HG02981 (cell line): ENCODE results near the gene XIRP2.

Experiments
- ATAC-seq: cut with Tn5 transposase; IDR thresholded peaks from one replicate; pipeline ENCODE4 v1.9.1; 2021; ENCODE audit warnings: mild to moderate bottlenecking, moderate library complexity; ENCODE audit not compliant: unreplicated experiment

XIRP2 gene, protein sequence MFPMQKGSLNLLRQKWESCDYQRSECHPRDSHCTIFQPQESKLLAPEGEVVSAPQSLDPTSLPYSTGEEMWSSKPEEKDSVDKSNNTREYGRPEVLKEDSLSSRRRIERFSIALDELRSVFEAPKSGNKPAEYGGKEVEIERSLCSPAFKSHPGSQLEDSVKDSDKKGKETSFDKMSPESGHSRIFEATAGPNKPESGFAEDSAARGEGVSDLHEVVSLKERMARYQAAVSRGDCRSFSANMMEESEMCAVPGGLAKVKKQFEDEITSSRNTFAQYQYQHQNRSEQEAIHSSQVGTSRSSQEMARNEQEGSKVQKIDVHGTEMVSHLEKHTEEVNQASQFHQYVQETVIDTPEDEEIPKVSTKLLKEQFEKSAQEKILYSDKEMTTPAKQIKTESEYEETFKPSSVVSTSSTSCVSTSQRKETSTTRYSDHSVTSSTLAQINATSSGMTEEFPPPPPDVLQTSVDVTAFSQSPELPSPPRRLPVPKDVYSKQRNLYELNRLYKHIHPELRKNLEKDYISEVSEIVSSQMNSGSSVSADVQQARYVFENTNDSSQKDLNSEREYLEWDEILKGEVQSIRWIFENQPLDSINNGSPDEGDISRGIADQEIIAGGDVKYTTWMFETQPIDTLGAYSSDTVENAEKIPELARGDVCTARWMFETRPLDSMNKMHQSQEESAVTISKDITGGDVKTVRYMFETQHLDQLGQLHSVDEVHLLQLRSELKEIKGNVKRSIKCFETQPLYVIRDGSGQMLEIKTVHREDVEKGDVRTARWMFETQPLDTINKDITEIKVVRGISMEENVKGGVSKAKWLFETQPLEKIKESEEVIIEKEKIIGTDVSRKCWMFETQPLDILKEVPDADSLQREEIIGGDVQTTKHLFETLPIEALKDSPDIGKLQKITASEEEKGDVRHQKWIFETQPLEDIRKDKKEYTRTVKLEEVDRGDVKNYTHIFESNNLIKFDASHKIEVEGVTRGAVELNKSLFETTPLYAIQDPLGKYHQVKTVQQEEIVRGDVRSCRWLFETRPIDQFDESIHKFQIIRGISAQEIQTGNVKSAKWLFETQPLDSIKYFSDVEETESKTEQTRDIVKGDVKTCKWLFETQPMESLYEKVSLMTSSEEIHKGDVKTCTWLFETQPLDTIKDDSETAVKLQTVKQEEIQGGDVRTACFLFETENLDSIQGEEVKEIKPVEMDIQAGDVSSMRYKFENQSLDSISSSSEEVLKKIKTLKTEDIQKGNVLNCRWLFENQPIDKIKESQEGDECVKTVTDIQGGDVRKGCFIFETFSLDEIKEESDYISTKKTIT (N-terminal part only)

DNA sequence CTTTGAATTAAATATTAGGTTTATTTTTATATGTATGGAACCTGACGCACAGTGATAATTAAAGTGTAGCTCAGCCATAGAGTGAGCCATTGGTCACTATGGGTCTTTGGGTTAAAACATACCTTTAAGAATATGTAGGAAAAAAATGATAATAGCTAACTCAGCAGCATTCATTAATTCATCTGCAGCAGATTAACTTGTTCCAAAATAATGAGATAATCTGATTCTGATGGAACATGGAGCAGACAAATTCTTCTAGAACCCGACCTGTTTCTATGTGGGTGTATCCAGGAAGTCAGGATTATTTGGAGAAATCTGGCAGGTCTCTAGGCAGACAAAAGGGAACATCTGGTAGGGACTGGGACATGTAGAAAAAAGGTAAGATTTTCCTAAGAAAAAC, at the start of gene XIRP2:
XIRP2 (plus strand) TSS at position 301 of the 400 bp plus-strand sequence. CDS start 15,003 bp downstream, outside the sequence.
- no peak for ATAC-seq

DNA sequence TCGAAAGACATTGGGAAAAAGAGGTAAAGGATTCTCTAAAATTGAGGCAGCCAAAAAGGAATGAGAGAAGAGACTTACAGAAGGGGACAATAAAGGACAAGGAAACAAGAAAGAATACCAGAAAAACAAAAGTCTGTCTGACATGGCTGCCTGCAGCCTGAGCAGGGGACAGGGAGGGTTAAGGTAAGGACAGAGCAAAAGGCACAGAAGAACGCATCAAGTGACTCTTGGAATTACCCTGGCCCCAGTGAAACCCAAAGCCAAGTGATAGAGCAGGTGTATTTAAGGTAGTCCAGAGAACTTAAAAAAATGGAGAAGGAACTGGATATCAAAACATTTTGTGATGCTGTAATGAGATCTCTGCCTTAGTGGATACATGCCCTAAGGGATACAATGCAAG, 47.1 kb upstream of the XIRP2 start:
- ATAC-seq = no peak

DNA sequence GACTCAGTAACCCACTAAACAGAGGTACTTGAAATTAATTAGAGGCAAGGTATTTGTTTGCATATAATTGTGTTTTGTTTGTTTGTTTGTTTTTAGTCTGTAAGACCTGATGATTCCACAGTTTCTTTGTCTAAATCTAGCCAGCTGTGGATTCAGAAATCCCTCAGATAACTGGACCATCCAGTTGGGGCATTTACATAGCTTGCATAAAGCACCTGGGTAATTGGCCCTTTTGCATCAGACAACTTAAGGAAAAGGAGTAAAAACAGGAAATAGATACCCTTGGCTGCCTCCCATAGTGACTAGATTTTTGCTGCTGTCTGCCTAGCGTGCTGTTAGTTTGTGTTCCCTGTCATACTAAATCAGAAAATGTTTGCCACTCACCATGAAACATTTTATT, 46.6 kb upstream of the XIRP2 start:
- no peak for ATAC-seq

DNA sequence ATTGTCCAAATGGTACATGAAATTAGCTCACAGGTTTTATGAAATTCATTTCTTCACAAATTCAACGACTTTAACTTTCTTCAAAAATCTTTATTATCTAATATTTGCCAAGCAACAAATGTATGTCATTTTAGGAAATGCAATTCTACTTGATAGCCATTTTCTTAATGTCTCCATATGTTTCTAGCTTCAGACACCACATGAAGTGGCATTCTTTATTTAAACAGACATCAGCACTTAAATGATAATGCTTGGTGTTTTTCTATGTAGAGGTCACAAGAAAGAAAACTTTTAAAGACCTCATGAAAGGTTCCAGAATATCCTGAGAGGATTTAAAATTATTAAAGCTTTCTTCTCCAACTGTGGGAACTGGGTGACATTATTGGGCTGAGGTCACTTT, 44.2 kb upstream of the XIRP2 start:
- ATAC-seq = no peak

DNA sequence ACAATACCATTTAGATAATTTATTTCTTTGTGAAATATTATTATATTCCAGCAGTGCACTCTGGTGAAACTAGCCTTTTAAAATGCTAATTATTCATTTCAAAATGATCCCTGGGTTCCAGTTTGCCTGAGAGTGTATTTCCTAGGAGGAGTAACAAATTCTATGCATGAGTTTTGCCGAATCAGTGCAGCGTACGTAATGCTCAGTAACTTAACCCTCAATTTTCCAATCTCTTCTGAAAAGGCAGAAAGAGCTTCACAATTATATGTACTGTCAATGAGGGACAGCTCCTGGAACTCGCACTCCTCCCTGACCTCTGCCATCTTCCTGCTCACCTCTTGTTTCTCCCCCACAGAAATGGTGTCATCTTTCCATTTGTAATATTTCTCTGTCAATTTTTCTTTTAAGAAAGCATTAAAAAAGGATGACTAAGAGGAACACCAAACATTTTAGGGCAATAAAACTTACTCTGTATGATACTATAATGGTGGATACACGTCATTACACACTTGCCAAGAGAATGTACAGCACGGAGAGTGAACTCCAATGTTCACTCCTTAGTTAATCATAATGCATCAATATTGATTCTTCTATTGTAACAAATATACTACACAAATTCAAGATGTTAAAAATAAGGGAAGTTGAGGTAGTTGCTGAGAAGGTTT, 25.7 kb upstream of the XIRP2 start:
- no peak for ATAC-seq

DNA sequence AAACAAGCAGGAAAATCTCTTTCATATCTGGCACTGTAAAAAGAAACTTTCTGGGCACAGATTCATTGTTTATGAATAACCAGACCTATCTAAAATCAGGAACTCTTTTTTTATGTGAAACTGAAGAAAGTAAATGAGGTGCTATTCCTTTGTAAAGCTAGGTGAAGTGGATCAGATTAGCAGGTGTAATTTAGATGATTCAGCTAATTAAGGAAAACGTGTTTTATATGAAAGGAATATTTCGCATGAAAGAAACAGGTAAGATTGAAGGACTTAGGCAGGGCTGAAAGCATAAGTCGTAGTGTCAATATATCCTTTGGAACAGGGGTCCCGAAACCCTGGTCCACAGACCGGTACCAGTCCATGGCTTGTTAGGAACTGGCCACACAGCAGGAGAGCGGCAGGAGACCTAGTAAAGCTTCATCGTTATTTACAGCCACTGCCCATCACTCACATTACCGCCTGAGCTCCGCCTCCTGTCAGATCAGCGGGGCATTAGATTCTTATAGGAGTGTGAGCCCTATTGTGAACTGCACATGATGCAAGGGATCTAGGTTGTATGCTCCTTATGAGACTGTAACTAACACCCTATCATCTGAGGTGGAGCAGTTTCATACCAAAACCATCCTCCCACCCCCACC, 20.3 kb upstream of the XIRP2 start:
- ATAC-seq = no peak

DNA sequence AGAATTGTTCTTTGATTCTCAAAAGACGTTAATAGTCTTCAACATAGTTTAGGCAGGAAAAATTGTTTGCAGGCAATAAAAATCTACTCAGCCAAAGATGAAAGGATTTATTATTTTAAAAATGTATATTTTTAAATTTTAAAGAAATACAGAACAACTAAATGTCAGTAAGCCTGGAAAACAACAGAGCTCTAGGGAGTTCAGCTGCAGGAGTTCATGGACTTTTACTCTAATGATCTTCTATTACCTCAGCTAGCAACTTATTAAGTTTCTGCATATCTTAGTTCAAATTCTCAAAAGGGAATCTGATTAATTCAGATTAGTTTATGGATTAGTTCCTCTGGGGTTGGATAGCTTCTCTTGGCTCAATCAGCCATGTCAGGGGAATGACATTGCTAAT, 17.9 kb upstream of the XIRP2 start:
- no peak for ATAC-seq

DNA sequence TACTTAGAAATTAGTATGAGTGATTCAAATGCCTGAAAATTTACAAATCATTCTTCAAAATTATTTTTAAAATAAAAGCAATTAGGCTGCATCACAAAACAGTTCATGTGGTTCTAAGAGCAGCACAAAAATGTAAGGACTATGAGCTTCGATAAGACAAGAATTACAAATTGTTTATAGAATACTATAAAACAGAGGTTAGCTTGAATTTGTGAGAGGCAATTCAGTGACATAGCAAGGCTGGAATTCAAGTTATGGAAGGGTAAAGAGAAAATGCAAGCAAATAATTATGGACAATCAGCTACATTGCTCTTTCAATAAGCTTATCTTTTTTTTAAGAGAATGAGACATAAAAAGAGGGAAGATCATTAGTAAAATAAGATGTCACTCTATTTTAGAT, 7.1 kb upstream of the XIRP2 start:
- no peak for ATAC-seq

DNA sequence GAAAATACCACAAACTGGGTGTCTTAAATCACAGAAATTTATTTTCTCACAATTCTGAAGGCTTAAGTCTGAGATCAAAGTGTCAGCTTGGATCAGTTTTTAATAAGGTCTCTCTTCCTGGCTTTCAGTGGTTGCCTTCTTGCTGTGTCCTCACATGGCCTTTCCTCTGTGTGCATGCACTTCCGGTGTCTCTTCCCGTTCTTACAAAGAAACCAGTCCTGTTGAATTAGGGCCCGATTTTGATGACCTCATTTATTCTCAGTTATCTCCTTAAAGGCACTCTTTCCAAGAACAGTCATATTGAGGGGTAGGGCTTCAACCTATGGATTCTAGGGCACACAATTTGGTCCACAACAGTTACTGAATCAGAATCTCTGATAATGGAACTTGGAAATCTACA, 5.4 kb upstream of the XIRP2 start:
- ATAC-seq = no peak

DNA sequence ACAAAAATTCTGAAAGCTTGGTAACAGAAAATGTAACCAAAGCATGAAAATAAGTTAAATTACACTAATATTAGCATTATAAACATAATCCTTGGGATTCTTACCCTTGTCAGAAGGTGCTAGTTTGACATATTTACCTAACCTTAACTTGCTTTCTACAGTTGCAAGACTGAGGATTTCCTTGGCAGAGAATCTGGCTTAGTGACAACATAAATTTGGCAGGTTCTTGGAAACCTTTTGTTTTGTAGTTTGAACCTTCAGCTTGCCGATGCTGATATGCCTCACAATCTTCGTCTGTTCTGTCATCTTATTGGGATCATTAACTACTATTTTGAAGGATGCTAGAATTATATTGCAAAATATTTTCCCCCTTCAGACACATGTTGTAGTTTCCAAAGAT, 3.4 kb downstream of the XIRP2 start:
- ATAC-seq = no peak

DNA sequence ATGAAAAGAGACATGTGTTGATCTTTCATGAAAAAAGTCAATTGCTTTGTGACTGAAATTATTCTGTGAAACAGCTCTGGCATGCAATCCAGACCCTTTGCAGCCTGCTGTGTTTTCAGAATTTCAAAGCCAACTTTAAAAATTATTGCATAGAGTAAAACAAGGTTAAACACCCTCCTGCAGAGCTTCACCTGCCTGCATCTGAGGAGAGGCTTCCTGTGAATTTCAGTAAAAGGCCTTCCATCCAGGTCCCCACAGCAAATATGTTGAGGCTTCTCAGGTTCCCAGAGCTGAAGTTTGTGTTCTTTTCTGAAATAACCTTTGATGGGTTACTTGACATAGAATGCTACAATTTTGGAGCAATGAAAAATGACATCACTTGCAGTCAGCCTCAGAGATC, 4.1 kb downstream of the XIRP2 start:
- no peak for ATAC-seq

DNA sequence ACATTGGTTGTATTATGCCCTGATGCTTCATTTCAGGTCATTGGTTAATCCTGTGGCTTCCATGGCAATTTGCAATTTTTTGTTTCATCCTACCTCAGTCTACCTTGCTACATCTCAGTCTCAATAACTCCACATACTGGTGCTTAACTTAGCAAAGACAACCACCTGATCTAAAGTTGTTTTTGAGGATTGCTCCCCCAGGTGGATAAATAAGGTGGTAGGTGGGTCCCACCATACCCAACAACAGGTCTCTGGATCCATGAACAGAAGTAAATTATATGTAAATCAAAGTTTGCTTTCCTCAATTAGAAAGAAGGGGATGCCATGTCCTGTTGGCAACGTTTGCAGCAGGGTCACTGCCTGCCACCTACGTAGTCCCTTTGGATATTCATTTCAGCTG, 7.0 kb downstream of the XIRP2 start:
- no peak for ATAC-seq

DNA sequence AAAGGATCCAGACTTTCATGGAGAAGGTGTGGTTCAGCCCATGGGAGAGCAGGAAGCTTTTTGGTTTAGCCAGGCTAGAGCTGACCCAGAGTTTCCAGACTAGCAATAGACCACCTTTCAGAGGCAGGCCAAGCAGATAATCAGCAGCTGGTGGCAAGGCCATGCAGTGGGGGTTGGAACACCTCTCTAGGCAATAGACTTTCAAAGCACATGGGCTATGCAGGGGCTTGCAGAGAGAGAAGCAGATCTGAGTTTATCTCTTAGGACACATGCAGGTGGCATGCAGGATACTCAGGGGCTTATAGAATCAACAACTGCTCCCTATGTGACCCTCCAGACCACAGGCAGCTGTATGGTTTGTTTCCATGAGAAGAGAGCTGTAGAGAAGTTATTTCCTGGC, 9.4 kb downstream of the XIRP2 start:
- ATAC-seq = no peak

DNA sequence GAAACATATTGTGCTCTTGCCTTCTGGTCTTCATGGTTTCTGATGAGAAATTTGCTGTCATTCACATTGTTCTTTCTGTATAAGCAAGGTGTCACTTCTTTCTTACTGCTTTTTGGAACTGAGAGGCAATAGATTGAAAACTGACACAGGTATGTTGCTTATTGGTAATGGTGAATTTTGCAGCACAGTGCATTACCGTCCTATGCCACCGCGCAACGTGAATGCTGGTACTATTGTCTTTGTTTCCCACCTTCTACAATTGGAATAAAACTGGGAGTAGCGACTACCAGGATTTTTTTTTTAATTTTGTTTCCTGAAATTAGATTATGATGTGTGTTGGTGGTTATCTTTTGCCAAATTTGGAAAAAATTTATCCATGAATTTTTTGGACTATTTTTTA, 11.4 kb downstream of the XIRP2 start:
- no peak for ATAC-seq

DNA sequence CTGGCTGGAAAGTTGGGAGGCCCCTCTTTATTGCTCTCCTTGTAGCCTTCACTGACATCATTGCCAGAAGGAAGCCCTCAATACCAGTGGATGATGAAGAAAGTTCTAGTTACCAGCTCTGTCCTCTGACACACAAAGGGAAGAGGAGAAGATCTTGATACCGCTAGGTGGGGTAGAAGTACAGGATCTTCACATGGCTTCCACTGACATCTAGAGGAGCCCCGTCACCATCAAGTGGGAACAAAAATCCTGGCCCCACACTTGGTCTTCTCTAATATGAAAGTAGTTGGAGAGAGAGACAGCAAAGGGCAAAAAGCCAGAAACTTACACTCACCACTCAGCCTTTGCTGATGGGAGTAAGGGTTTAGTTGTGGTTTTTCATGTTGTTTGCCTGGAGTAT, 12.4 kb downstream of the XIRP2 start:
- ATAC-seq = no peak

DNA sequence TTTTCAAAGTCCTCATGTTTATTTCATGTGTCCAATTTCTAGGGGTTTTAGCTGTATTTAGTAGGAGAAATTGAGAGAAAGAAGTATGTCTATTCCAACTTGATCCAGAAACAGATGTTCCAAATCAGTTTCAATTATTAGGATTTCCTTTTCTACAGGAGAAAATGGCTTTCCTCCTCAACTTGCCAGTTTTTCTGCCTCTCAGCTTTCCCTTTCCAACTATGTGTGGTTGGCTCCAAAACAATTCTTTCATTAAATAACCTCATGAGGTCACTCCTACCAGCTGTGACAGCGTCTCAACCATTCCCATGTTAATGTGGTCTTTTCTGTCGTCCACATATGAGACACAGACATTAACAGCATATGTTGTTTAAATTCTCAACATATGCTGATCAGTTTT, 13.1 kb downstream of the XIRP2 start:
- ATAC-seq = no peak

DNA sequence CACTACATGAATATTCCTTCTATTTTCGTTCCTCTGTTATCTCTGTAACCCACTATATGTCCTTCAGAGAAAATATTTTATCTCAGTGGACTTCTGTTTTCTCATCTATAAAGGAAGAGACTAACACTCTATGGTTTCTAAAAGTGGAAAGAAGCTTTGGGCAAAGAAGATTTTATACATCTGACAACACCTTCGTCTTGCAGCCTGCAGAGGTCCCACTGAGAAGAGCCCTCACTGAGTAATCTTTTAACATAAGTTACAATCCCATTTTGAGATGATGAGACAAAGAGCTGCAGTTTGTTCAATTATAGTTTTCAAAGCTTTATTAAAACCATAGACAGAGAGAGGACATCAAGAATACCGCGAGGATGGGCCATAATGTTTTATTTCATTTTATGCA, 28.7 kb downstream of the XIRP2 start:
- ATAC-seq = no peak

DNA sequence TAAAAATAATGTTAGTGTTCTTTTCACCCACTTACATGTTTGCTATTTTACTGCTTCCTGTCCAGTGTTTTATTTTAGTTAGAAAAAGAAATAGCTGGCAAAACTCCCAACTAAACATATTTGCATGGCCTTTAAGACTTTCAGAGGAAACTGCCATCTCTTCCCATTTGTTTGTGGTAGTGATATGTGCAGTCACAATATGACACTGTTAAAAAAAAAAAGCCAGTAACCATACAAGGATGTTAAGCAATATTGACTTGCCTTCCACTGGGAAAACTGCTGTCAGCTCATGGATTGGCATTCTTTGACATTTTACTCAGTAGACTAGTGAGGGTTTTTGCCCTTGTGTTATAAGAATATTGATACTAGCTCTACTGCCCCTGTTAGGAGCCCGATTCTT, 29.1 kb downstream of the XIRP2 start:
- no peak for ATAC-seq

DNA sequence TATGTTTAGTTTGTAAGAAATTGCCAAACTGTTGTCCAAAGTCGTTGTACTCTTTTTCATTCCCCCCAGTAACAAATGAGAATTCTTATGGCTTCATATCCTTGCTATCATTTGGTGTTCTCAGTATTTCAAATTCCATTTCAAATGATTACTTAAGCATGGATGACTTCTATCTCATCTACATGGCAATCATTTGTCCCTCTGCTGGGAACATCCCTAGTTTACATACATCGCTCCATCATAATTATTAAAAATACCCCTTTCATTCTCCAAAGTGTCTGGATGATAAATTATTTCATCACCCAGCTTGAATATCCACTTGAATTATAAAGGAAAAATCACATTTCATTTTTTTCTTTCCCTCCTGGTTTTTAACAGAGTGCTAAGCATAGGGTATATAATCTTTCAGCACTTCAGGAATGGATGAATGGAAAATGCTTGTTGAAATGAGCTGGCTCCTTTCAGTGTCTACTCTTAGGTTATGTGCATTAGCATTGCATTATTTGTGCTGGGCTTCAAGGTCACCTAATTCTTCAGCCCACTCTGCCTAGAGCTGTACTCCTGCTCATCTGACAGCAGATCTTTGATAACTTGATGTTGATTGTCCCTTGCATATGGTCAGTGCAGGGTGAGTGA, 33.1 kb downstream of the XIRP2 start:
- ATAC-seq = no peak

DNA sequence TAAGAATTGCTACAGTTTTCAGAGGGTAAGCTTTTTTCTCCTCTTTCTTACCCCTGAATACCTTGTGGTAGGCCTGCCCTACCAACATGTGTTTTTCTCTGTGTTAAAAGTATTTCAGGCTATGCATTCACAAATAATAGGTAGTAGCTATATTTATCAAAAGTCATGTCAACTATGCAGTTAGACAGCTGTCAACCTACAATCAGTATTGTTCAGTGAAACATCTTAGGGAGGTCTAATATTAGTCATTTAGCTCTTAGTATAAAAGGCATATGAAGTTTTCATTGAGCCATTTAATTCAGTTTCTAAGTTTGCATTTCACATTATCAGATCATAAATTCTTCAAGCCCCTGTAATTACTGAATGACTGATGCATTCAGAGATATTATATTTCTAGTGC, 36.7 kb downstream of the XIRP2 start:
- ATAC-seq = no peak
